Measurements from ENCODE around the gene PTPRH.
A peak's percentile ranks its signal among the peaks of the same experiment; 100 is the strongest.
"Not testable (repeated sequence)": the region's sequence is repeated elsewhere in the genome, so short reads cannot be mapped to it uniquely, and the experiment has no call there.

The PTPRH gene

GRCh38 chr19:55158423-55158822 is 50.9 kb downstream of the PTPRH start:
- no peak for DNase-seq

GRCh38 chr19:55157064-55157908 is 52.0 kb downstream of the PTPRH start, which contains the start of gene TNNI3:
TSS of gene TNNI3 (minus strand) at chr19:55157732. CDS start at chr19:55157589, 143 bp downstream.
- no peak for DNase-seq

GRCh38 chr19:55156202-55157063 is 52.9 kb downstream of the PTPRH start:
- peak; percentile 72 for DNase-seq

GRCh38 chr19:55155784-55156183 is 53.5 kb downstream of the PTPRH start:
- DNase-seq, result not testable (repeated sequence)

GRCh38 chr19:55153652-55154264 is 55.5 kb downstream of the PTPRH start:
- DNase-seq, result no peak

- no peak for DNase-seq
These were observed 57.3 kb downstream of the PTPRH start for GRCh38 chr19:55152017-55152416.

- DNase-seq, result no peak
These were observed 60.0 kb downstream of the PTPRH start, which contains the start of gene TNNT1 for GRCh38 chr19:55149078-55150003. TSS of gene TNNT1 (minus strand) at chr19:55149206. CDS start at chr19:55147157, 2,049 bp downstream.

- no peak for DNase-seq
These were observed 61.6 kb downstream of the PTPRH start for GRCh38 chr19:55147545-55148251.

- no peak for DNase-seq
These were observed 62.5 kb downstream of the PTPRH start for GRCh38 chr19:55146705-55147273.

- DNase-seq, result no peak
These were observed 63.1 kb downstream of the PTPRH start for GRCh38 chr19:55146078-55146704.

GRCh38 chr19:55145232-55145631 is 64.1 kb downstream of the PTPRH start:
- DNase-seq, result no peak

- DNase-seq, result no peak
These were observed 67.6 kb downstream of the PTPRH start for GRCh38 chr19:55141696-55142095.

GRCh38 chr19:55137915-55138314 is 71.4 kb downstream of the PTPRH start:
- DNase-seq, result no peak

GRCh38 chr19:55136399-55137102 is 72.8 kb downstream of the PTPRH start:
- no peak for DNase-seq

- no peak for DNase-seq
These were observed 74.6 kb downstream of the PTPRH start for GRCh38 chr19:55134736-55135135.

- no peak for DNase-seq
These were observed 75.5 kb downstream of the PTPRH start for GRCh38 chr19:55133639-55134444.

GRCh38 chr19:55132453-55133129 is 76.7 kb downstream of the PTPRH start:
- no peak for DNase-seq

GRCh38 chr19:55131421-55131820 is 77.9 kb downstream of the PTPRH start:
- DNase-seq, result no peak
